ENCODE data around the gene LRP1B.

The LRP1B gene

DNA sequence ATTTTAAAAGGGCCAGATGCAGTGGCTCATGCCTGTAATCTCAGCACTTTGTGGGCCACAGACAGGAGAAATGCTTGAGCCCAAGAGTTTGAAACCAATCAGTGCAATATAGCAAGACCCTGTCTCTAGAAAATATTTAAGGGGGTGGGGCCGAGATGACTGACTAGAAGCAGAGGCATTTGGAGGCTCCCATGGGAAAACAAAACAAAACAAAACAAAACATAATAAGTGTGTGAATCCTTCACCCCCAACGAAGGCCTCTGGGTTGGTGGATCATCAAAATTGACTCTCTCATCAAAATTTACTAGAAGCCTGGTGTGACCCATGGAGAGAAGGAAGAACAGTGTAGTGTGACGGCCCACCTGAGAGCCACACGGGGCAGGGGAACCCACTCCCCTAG, 560.9 kb downstream of the LRP1B start:
- peaks cover 0 to 5% of the 10 kb centered on the region in 2 donors for H3K9me3 Mint-ChIP-seq
- H3K27me3 Mint-ChIP-seq: peaks cover 0 to 5% of the 10 kb centered on the region in 2 donors
- DNase-seq (no peak), ATAC-seq (replicated peaks) (no peak)
- H3K4me3 Mint-ChIP-seq: no peak overlapping the region
- no peak overlapping the region for H3K27ac Mint-ChIP-seq
- no peaks in the 10 kb centered on the region for H3K36me3 Mint-ChIP-seq
- H3K4me1 Mint-ChIP-seq: no peaks in the 10 kb centered on the region

DNA sequence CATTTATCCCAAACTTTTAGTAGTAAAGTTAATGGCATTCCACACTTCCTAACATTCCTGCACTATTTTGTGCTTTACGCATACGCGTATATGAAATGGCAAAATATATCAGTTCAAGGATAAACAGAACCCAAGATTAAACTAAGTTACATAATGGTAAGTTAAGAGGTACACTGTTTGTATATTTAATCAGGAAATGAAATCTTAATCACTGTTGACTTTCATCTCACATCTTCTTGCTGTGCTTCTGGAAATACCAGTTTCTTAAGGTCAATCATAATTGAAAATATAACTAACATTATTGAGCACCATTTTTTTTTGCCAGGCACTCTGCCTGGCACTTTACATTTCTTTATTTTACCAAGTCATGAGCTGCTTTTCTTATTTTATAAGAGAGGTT, 565.2 kb downstream of the LRP1B start:
- Mint-ChIP-seq H3K4me3 (no peak overlapping the region), H3K9me3 (no peaks in the 10 kb centered on the region), H3K27ac (no peak overlapping the region), H3K4me1 (no peaks in the 10 kb centered on the region), H3K27me3 (no peaks in the 10 kb centered on the region), H3K36me3 (no peaks in the 10 kb centered on the region)
- DNase-seq (no peak), ATAC-seq (replicated peaks) (no peak)

DNA sequence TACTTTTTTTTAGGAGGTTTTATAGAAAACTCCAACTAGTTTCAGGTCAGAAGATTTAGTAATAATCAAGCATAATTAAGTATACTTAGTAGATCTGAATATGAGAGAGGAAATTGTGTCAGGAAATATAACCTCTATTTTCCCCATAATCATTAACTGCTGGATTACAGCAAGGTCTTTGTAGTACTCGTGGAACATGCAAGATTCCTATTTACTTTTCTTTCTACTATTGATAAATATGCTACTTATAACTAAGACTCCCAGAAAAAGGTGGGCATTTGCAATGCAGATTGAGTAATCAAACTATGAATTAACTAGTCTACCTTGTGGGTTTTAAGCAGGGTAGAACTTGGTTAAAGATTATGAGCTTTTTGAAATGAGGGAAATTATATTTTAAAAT, 570.1 kb downstream of the LRP1B start:
- H3K27ac Mint-ChIP-seq: no peak overlapping the region
- no peaks in the 10 kb centered on the region for H3K27me3 Mint-ChIP-seq
- ATAC-seq (replicated peaks) (no peak), DNase-seq (no peak)
- H3K4me3 Mint-ChIP-seq: no peak overlapping the region
- H3K9me3 Mint-ChIP-seq: no peaks in the 10 kb centered on the region
- H3K4me1 Mint-ChIP-seq: peaks cover 0 to 2% of the 10 kb centered on the region in 2 donors
- H3K36me3 Mint-ChIP-seq: no peaks in the 10 kb centered on the region

DNA sequence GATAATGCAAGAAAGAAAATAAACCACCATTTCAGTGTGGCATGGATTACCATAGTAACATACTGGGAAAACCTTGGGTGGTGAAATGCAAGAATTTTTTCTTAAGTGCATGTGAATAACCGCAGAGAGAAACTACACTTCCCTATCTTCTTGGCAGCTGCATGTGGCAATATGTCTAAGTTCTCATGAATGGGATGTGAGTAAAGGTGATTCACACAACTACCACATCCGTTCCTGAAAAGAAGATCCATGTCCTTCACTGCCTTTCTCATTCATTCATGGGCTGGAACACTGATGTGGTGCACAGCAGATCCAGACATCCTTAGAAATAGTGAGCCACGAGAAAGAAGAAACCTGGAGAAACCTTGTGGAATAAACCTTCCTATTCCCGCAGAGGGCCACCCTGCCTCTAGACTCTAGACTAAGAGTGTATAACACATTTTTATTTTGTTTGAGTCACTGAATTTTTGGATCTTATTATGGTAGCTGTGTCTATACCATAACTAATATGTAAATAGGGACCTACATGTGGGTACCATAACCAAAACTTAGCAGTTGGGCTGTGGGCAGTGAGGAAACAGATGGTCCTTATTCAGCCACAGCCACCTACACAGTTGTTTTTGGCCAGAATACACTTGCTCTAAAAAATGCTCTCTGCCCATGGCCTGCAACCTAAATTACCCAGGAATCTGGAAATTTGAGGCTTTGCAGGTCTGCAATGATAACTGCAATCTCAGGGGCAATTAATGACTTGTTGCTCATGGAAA, 573.3 kb downstream of the LRP1B start:
- Mint-ChIP-seq H3K27ac (no peak overlapping the region), H3K27me3 (no peaks in the 10 kb centered on the region), H3K4me3 (no peak overlapping the region), H3K36me3 (no peaks in the 10 kb centered on the region), H3K4me1 (peaks cover 2 to 4% of the 10 kb centered on the region in 2 donors), H3K9me3 (no peaks in the 10 kb centered on the region)
- ATAC-seq (replicated peaks) (peak; percentile 65 to 70), DNase-seq (no peak)

DNA sequence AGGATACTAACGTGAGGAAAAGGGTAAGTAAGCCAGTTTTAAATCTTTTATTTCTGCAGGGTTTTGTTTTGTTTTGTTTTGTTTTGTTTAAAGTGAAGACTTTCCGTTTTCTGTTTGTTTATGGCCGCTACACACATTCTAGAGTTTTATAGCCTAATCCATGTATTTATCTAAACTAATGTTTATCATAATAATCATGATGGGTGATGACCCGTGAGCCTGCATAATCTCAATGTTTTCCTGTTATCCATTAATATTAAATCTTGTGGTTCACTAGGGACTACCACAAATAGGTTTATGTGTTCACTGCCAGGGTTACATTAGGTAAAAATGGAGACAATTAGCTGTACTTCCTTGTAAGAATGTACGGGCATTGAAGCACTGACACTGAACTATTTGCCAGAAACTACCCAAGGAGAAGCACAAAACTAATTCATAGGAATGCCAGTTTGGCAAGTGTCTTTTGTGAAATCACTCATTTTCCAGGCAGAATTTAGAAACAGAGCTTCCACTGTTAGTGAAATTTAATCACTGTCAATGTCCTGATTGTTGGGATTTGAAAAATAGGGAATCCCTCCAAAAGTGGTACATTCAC, 574.8 kb downstream of the LRP1B start:
- DNase-seq (no peak), ATAC-seq (replicated peaks) (no peak)
- Mint-ChIP-seq H3K4me1 (peaks cover 2 to 4% of the 10 kb centered on the region in 2 donors), H3K27ac (no peak overlapping the region), H3K9me3 (no peaks in the 10 kb centered on the region), H3K27me3 (no peaks in the 10 kb centered on the region), H3K4me3 (no peak overlapping the region), H3K36me3 (no peaks in the 10 kb centered on the region)

DNA sequence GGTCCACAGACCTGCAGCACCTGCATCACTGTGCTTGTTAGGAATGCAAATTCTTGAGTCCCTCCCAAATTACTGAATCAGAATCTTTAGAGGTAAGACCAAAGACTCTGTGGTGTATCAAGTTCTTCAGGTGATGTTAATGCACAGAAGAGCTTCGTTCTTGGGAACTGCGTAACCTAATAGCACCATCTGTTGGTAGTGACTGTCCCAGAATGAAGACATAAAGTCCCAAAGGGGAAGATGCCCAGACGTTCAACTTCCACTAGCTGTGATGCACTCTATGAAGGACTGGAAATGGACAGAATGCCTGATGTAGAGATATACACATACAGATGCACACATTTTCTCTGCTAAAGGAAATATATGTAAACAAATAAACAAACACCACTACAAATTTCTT, 576.0 kb downstream of the LRP1B start:
- Mint-ChIP-seq H3K27ac (no peak overlapping the region), H3K36me3 (no peaks in the 10 kb centered on the region), H3K4me3 (no peak overlapping the region), H3K4me1 (peaks cover 2 to 4% of the 10 kb centered on the region in 2 donors), H3K27me3 (no peaks in the 10 kb centered on the region), H3K9me3 (no peaks in the 10 kb centered on the region)
- DNase-seq (peak; percentile 8), ATAC-seq (replicated peaks) (peak; percentile 81 to 84)

DNA sequence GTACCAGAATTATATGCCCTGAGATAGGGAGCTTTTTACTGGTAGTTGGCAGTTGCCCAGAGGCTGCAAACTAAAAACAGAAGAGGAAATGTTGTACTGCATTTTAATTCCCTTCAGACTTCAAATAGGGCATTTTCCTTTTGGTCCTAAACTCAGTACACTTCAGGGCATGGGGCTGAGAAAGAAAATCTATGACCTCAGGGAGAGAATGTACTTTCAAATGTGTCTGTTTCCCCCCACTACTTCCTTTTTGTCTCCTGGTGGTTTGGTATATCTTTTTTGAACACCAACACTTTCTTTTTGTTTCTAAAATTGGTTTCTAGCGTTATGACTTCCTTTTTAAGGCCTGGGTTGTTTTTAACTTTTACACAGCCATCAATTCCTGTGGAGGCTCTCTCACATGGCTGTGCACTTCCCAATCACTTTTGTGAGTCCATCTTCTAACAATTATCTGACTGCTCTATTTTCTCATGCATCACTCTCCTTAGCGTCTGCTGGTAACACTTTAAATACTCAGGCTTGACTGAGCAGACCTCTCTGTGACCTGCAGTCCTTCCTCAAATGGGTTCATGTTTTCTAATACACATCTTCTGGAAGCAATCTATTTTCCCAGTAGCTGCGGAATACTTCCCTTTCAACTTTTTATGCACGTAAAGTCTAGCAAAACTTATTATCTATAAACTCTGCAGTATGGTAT, 596.0 kb downstream of the LRP1B start:
- H3K4me3 Mint-ChIP-seq: peak overlapping the region; percentile 53 to 79

DNA sequence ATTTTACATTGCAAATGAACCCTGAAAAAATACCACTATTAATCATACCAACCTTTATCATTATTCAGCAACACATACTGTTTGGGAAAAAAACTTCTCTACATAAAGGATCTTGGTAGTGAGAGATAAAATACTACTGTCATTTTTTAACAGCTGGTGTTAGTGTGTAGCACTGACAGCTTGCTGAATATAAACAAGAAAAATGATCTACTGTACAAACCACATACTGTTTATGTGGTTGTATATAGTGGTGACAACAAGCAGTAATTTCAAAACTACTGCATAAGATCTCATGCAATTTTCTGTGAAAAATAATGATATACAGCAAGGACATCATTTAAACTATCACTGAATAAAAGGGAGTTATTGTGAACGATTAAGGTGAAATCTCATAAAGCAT, 601.2 kb downstream of the LRP1B start:
- no peak overlapping the region for H3K4me3 Mint-ChIP-seq
- DNase-seq (no peak), ATAC-seq (replicated peaks) (no peak)
- peaks cover 12 to 20% of the 10 kb centered on the region in 2 donors for H3K4me1 Mint-ChIP-seq
- no peak overlapping the region for H3K27ac Mint-ChIP-seq
- H3K36me3 Mint-ChIP-seq: no peaks in the 10 kb centered on the region
- H3K9me3 Mint-ChIP-seq: no peaks in the 10 kb centered on the region
- H3K27me3 Mint-ChIP-seq: no peaks in the 10 kb centered on the region

More for the DNA sequence above, 596.0 kb downstream of the LRP1B start:
- H3K27ac Mint-ChIP-seq: peak overlapping the region; percentile 88
- no peaks in the 10 kb centered on the region for H3K27me3 Mint-ChIP-seq
- peak; percentile 21 for DNase-seq
- peak; percentile 93 for ATAC-seq (replicated peaks)
- peaks cover 13 to 19% of the 10 kb centered on the region in 2 donors for H3K4me1 Mint-ChIP-seq
- H3K36me3 Mint-ChIP-seq: no peaks in the 10 kb centered on the region
- no peaks in the 10 kb centered on the region for H3K9me3 Mint-ChIP-seq

DNA sequence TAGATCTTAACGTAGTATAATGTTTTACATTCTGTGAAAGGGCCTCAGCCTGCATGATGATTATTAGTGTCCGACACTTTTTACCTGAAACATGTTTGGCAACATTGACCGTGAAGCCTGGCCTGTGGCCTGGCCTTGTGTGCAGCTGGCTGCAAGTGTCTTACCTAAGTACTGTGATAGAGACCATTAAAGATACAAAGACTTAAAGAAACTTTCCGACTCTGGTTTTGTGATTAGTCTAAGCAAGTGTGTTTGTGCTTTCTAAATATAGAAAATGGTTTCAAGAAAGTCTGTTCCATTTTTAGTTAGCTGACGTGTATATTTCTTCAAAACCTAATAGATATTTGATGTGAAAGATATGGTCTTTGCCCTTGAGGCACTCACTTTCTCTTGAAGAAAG, 601.8 kb downstream of the LRP1B start:
- no peak overlapping the region for H3K4me3 Mint-ChIP-seq
- H3K36me3 Mint-ChIP-seq: no peaks in the 10 kb centered on the region
- no peaks in the 10 kb centered on the region for H3K9me3 Mint-ChIP-seq
- H3K4me1 Mint-ChIP-seq: peaks cover 9 to 14% of the 10 kb centered on the region in 2 donors
- H3K27me3 Mint-ChIP-seq: no peaks in the 10 kb centered on the region
- no peak overlapping the region for H3K27ac Mint-ChIP-seq
- DNase-seq (no peak), ATAC-seq (replicated peaks) (peak; percentile 36 to 41)

DNA sequence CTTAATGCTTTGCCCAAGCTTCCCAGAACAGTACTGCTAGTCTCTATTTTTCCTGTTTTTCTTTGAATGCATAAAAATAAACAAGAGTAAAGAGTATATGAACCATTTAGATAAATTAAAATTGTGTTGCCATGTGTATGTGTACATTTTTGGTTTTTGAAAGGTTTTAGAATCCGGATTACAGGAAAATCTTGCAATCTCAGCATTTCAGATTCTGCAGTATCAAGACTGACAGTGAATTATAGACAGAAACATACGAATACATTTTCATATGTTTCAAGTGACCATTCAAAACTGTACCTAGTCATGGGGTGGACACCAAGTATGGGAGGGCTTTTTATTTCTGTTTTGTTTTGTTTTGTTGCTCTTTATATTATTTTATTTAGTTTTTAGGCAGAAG, 604.1 kb downstream of the LRP1B start:
- Mint-ChIP-seq H3K27ac (no peak overlapping the region), H3K4me1 (peaks cover 4 to 7% of the 10 kb centered on the region in 2 donors), H3K4me3 (no peak overlapping the region), H3K9me3 (no peaks in the 10 kb centered on the region), H3K27me3 (no peaks in the 10 kb centered on the region), H3K36me3 (no peaks in the 10 kb centered on the region)
- ATAC-seq (replicated peaks) (no peak), DNase-seq (no peak)

DNA sequence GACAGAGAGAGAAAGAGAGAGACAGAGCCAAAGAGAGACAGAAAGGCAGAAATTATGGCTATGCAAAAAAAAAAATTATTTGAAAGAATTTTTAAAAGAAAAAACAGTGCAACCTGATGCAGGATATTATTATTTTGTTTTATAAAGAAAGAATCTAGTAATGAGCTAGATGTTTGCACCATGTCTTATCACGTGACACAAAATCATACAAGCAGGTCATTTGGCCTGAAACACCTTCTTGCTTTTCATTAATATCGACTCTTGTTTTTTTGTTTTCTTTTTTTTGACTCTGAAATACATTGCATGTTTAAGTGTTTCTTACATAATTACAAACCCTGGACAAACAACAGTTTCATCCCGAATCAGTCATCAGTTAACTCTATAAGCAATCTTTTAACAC, 606.0 kb downstream of the LRP1B start:
- peaks cover 4 to 7% of the 10 kb centered on the region in 2 donors for H3K4me1 Mint-ChIP-seq
- H3K4me3 Mint-ChIP-seq: no peak overlapping the region
- ATAC-seq (replicated peaks) (no peak), DNase-seq (no peak)
- no peak overlapping the region for H3K27ac Mint-ChIP-seq
- no peaks in the 10 kb centered on the region for H3K9me3 Mint-ChIP-seq
- H3K27me3 Mint-ChIP-seq: no peaks in the 10 kb centered on the region
- H3K36me3 Mint-ChIP-seq: no peaks in the 10 kb centered on the region

DNA sequence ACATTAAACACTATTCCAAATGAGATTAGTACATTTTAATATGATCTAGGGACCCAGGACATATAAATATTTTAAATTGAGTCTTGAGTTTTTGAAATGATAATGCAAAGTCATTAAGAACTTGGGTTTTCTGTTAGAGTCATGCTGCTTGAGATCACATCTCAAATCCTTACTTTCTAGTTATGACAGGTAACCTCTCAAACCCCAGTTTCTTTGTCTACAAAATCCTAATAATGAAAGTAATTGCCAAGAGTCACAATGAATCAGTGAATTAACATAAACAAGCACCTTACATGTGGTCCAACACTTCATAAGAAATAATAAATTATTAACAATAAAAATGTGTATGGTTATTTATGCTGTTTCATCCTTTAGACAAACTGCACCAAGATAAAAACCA, 607.6 kb downstream of the LRP1B start:
- DNase-seq (no peak), ATAC-seq (replicated peaks) (peak in 1 of 2 donors; percentile 42)
- Mint-ChIP-seq H3K4me3 (no peak overlapping the region), H3K27me3 (no peaks in the 10 kb centered on the region), H3K4me1 (peaks cover 0 to 7% of the 10 kb centered on the region in 2 donors), H3K9me3 (no peaks in the 10 kb centered on the region), H3K27ac (no peak overlapping the region), H3K36me3 (no peaks in the 10 kb centered on the region)

DNA sequence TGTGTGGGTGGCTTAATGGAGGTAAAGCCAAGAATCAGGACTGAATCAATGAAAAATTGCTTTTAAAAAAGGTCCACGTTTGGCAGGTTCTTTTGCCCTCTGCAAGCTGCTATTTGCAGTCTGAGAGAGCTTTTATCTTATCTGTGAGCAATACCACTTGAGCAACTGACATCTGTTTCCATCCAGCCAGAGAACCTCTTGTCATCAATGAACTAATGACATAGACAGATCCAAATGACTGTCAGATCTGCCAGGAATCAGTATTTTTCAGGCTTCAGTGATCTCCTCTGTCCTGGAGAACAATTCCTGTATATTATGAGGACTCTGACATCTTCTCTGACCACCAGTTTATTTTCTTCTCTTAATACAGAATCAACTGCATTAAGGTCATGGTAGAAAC, 608.1 kb downstream of the LRP1B start:
- no peak for DNase-seq
- H3K36me3 Mint-ChIP-seq: no peaks in the 10 kb centered on the region
- no peak for ATAC-seq (replicated peaks)
- no peaks in the 10 kb centered on the region for H3K27me3 Mint-ChIP-seq
- H3K27ac Mint-ChIP-seq: no peak overlapping the region
- H3K4me3 Mint-ChIP-seq: no peak overlapping the region
- H3K9me3 Mint-ChIP-seq: no peaks in the 10 kb centered on the region
- peaks cover 4 to 12% of the 10 kb centered on the region in 2 donors for H3K4me1 Mint-ChIP-seq

DNA sequence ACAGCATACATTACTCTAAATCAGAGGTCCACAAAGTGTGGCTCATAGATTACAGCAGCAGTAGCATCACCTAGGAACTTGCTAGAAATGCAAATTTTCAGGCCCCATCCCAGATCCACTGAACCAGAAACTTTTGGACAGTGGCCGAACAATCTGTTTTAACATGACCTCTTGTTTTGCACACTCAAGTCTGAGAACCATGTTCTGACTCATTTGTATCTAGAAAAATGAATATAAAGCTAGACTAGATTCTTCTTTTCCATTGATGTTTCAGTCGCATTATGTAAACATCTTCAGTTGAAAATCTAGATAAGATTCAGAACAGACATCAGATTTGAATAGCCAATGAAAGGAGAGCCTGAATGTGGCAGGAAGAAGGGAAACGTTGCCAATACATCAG, 608.8 kb downstream of the LRP1B start:
- peaks cover 4 to 13% of the 10 kb centered on the region in 2 donors for H3K4me1 Mint-ChIP-seq
- ATAC-seq (replicated peaks) (no peak), DNase-seq (no peak)
- peak overlapping the region; percentile 75 for H3K27ac Mint-ChIP-seq
- no peaks in the 10 kb centered on the region for H3K27me3 Mint-ChIP-seq
- H3K36me3 Mint-ChIP-seq: no peaks in the 10 kb centered on the region
- H3K4me3 Mint-ChIP-seq: no peak overlapping the region
- no peaks in the 10 kb centered on the region for H3K9me3 Mint-ChIP-seq

DNA sequence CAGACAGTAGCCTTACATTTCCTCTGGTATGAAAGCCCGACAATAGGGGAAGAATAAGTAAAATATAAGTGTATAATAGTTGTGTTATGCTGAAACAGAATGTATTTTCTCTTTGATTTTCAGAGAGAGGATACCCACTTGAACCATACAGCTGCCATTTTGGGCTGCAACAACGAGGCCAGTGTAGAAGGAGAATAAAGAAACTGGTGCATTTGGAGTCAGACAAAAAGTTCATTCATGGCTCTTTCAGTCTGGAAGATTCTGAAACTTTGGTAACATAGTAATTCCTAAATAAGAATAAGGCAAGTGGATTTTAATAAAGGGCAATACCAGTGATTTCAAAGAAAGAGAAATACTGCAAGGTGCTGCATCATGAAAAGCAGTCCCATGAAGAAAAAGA, 610.9 kb downstream of the LRP1B start:
- DNase-seq (no peak), ATAC-seq (replicated peaks) (no peak)
- Mint-ChIP-seq H3K27ac (no peak overlapping the region), H3K27me3 (no peaks in the 10 kb centered on the region), H3K9me3 (no peaks in the 10 kb centered on the region), H3K36me3 (no peaks in the 10 kb centered on the region), H3K4me3 (no peak overlapping the region), H3K4me1 (peaks cover 4 to 13% of the 10 kb centered on the region in 2 donors)
